ENCODE results near the gene SAE1.

GRCh38 chr19:47124937-47125668 is 5.5 kb upstream of the SAE1 start:
- TF ChIP-seq CTCF (IDR thresholded peaks at IDR 0.05) (peak; percentile 95), USF2 (IDR thresholded peaks at IDR 0.05) (no peak), CEBPB (IDR thresholded peaks at IDR 0.05) (no peak), POLR2A (IDR thresholded peaks at IDR 0.05; ENCODE audit: low read length) (no peak), RNF2 (IDR thresholded peaks at IDR 0.05; ENCODE audit: borderline replicate concordance, low read depth) (no peak)
- TF ChIP-seq, protein P1, sequence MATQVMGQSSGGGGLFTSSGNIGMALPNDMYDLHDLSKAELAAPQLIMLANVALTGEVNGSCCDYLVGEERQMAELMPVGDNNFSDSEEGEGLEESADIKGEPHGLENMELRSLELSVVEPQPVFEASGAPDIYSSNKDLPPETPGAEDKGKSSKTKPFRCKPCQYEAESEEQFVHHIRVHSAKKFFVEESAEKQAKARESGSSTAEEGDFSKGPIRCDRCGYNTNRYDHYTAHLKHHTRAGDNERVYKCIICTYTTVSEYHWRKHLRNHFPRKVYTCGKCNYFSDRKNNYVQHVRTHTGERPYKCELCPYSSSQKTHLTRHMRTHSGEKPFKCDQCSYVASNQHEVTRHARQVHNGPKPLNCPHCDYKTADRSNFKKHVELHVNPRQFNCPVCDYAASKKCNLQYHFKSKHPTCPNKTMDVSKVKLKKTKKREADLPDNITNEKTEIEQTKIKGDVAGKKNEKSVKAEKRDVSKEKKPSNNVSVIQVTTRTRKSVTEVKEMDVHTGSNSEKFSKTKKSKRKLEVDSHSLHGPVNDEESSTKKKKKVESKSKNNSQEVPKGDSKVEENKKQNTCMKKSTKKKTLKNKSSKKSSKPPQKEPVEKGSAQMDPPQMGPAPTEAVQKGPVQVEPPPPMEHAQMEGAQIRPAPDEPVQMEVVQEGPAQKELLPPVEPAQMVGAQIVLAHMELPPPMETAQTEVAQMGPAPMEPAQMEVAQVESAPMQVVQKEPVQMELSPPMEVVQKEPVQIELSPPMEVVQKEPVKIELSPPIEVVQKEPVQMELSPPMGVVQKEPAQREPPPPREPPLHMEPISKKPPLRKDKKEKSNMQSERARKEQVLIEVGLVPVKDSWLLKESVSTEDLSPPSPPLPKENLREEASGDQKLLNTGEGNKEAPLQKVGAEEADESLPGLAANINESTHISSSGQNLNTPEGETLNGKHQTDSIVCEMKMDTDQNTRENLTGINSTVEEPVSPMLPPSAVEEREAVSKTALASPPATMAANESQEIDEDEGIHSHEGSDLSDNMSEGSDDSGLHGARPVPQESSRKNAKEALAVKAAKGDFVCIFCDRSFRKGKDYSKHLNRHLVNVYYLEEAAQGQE (IDR thresholded peaks at IDR 0.05) = no peak
- TF ChIP-seq, protein P2, sequence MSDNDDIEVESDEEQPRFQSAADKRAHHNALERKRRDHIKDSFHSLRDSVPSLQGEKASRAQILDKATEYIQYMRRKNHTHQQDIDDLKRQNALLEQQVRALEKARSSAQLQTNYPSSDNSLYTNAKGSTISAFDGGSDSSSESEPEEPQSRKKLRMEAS (IDR thresholded peaks at IDR 0.05) = no peak
